ENCODE measurements around the gene CENPX. TPM values are rescaled to one million over a fixed set of nuclear protein-coding genes. Genes with fewer than 3 reads are reported as not detected.

CENPX gene
- total and polyA plus RNA-seq, 8 donors = 14.0 to 62.4 (median 19.8) TPM

GRCh38 chr17:82064433-82065192 lies 41.9 kb upstream of the CENPX start:
- Histone ChIP-seq H3K27me3 (no peaks in the 10 kb centered on the region), H3K27ac (peak overlapping the region in 1 of 4 donors; percentile 26), H3K9me3 (no peaks in the 10 kb centered on the region), H3K36me3 (peaks cover 0 to 17% (median 0%) of the 10 kb centered on the region in 3 donors), H3K4me1 (peaks cover 0 to 16% (median 15%) of the 10 kb centered on the region in 3 donors), H3K4me3 (peak overlapping the region; percentile 55 to 95 (median 89))
- ATAC-seq = peak; percentile 14 to 60 (median 51)
- WGBS, 2 donors = 7 to 9% methylated on average over 36 of the region's 36 CpGs
- DNase-seq = peak in 1 of 6 donors; percentile 80
- no peak for TF ChIP-seq CTCF (IDR thresholded peaks at IDR 0.05)
- FAIRE-seq = no peak
- intact Hi-C loops (cut with DNase I) = no loop called here

GRCh38 chr17:82063424-82064415 lies 41.0 kb upstream of the CENPX start:
- H3K27ac ChIP-seq = no peak overlapping the region
- FAIRE-seq (no peak), ATAC-seq (no peak), DNase-seq (peak in 2 of 6 donors; percentile 29 to 67)
- H3K9me3 ChIP-seq = no peaks in the 10 kb centered on the region
- WGBS, 2 donors = 65 to 69% methylated on average over 20 of the region's 20 CpGs
- intact Hi-C loops (cut with DNase I) = no loop called here
- no peaks in the 10 kb centered on the region for H3K27me3 ChIP-seq
- H3K4me3 ChIP-seq = peak overlapping the region in 2 of 4 donors; percentile 91 to 95
- peaks cover 0 to 18% (median 0%) of the 10 kb centered on the region in 3 donors for H3K36me3 ChIP-seq
- H3K4me1 ChIP-seq = peaks cover 0 to 16% (median 15%) of the 10 kb centered on the region in 3 donors
- no peak for TF ChIP-seq CTCF (IDR thresholded peaks at IDR 0.05)

DNA sequence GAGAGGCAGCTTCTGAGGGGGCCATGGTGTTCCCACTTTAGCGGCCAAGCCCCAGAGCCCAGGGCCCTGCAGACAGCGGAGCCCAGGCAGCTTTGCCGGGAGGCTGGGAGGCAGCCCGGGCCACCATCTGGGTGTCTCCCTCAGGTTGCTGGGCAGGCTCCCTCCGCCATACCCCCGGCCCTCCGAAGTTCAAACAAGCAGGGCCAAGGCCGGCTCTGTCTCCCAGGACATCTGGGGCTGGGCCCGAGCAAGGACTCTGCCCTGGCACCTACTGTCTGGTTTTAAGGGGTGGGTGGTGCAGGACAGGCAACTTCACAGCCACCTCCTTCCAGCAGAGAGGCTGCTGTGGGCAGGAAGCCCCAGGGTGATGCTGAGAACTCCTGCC lies 40.3 kb upstream of the CENPX start:
- H3K36me3 ChIP-seq = peaks cover 0 to 22% (median 0%) of the 10 kb centered on the region in 3 donors
- no peaks in the 10 kb centered on the region for H3K27me3 ChIP-seq
- H3K4me3 ChIP-seq = no peak overlapping the region
- no peaks in the 10 kb centered on the region for H3K9me3 ChIP-seq
- peaks cover 0 to 16% (median 15%) of the 10 kb centered on the region in 3 donors for H3K4me1 ChIP-seq
- 79 to 87% methylated on average over 9 of the region's 9 CpGs for WGBS, 2 donors
- ATAC-seq = no peak
- no peak overlapping the region for H3K27ac ChIP-seq
- TF ChIP-seq CTCF (IDR thresholded peaks at IDR 0.05) = no peak
- peak in 2 of 6 donors; percentile 27 to 73 for DNase-seq
- FAIRE-seq = no peak
- intact Hi-C loops (cut with DNase I) = no loop called here

GRCh38 chr17:82062076-82062983 lies 39.7 kb upstream of the CENPX start:
- peak in 2 of 6 donors; percentile 33 to 71 for DNase-seq
- intact Hi-C loops (cut with DNase I) = no loop called here
- 78 to 85% methylated on average over 24 of the region's 24 CpGs for WGBS, 2 donors
- TF ChIP-seq CTCF (IDR thresholded peaks at IDR 0.05) = no peak
- Histone ChIP-seq H3K4me3 (no peak overlapping the region), H3K9me3 (no peaks in the 10 kb centered on the region), H3K27ac (no peak overlapping the region), H3K27me3 (no peaks in the 10 kb centered on the region), H3K4me1 (peaks cover 0 to 16% (median 15%) of the 10 kb centered on the region in 3 donors), H3K36me3 (peaks cover 0 to 22% (median 1%) of the 10 kb centered on the region in 3 donors)
- ATAC-seq = no peak
- FAIRE-seq = no peak
